ENCODE measurements around the gene GPRIN2. TPM values are rescaled to one million over a fixed set of nuclear protein-coding genes. Genes with fewer than 3 reads are reported as not detected.

GPRIN2 gene
- polyA plus RNA-seq, 2 donors, result 3.1 to 6.2 TPM

DNA sequence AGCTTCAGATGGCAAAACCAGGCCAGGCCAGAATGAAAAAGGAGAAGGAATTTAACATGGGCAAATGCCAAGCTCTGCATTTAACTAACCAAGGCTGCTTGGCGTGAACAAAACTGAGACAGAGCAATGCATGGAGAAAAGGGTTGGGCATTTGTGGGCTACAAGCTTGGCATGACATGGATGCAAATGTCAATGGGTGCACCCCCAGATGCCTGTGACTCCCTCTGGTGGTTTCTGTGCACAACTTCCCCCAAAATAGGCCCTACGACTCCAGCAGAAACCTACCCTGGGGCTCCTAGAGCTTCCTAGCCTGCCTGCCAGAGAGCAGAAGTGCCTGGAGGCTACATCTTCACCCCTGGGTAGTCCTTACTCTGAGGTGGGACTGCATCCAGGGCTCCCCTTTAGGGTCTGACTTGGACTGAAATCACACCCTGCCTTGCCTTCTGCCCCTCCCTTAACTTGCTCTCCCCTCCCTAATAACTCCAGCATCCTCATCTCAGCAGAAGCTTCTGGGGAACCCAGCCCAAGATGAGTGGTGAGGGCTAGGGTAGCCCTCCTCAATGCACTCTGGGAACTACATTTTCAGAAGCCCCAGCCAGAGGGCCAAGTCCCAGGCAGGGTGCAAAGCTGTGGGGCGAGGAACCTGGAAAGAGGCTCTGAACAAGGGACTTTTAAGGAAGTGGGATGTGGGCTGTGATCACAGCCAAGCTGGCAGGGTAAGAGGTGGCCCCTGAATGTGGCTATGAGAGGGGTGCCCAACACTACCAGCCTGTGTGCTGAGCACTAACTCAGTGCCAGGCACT lies 11.3 kb downstream of the GPRIN2 start:
- H3K36me3 ChIP-seq (ENCODE audit: control insufficient read depth in 2 of 2, insufficient read depth in 2 of 2, low read length in 1 of 2), result peaks cover 0 to 4% of the 10 kb centered on the region in 2 donors
- H3K4me1 ChIP-seq (ENCODE audit: control insufficient read depth in 2 of 2, insufficient read depth in 2 of 2, low read length in 1 of 2), result peaks cover 12 to 22% of the 10 kb centered on the region in 2 donors
- no peak overlapping the region for H3K4me3 ChIP-seq (ENCODE audit: low read depth in 1 of 2, low read length in 2 of 2)
- H3K27me3 ChIP-seq (ENCODE audit: control insufficient read depth in 1 of 2, insufficient read depth in 2 of 2, low read length in 2 of 2), result no peaks in the 10 kb centered on the region
- WGBS, 2 donors, result 54 to 56% methylated on average over 3 of the region's 3 CpGs
- peak overlapping the region in 1 of 2 donors; percentile 45 for H3K27ac ChIP-seq (ENCODE audit: low read depth in 2 of 2, low read length in 1 of 2)
- no peaks in the 10 kb centered on the region for H3K9me3 ChIP-seq (ENCODE audit: control insufficient read depth in 2 of 2, insufficient read depth in 1 of 2, low read depth in 1 of 2, low read length in 1 of 2)

DNA sequence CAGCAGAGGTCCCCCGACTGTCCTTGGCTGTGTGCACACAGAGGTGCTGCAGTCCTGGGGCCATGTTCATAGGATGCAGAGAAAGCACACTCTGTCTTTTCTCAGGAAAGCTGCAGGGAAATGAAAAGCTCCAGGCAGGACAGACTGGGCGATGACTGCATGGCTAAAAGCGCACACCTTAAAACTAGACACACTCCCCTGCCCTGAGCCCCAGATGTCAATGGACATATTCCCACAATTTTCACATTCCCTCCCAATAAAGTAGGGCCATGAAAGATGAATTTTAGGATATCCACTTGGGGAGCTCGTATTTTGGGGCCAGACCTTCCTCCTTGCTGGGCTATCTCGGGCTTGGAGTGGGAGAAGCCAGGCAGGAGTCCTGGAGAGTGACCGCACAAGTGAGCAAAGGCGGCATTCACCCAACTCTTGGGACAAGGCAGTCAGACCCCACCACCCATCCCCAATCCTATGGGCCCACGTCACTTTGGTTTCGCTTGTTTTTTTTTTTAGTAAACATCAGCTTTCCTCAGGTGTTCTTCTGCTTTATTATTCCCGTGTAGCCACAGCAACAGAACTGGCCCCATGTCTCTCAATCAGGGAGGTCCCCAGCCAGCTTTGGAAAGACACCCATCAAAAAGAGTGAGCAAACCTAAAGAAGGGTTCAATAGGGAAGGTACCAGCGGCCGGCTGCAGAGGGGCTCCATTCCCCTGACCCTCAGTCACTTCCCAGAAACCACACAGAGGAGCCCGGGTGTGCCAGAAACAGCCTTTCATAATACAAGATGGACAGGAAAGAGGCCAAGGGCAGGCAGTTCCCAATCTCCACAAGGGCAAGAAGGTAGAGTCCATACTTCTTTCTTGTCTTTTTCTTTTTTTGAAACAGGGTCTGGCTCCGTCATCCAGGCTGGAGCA lies 12.7 kb downstream of the GPRIN2 start:
- H3K4me1 ChIP-seq (ENCODE audit: control insufficient read depth in 2 of 2, insufficient read depth in 2 of 2, low read length in 1 of 2), result peaks cover 12 to 22% of the 10 kb centered on the region in 2 donors
- peak overlapping the region in 1 of 2 donors; percentile 45 for H3K27ac ChIP-seq (ENCODE audit: low read depth in 2 of 2, low read length in 1 of 2)
- H3K36me3 ChIP-seq (ENCODE audit: control insufficient read depth in 2 of 2, insufficient read depth in 2 of 2, low read length in 1 of 2), result no peaks in the 10 kb centered on the region
- no peaks in the 10 kb centered on the region for H3K9me3 ChIP-seq (ENCODE audit: control insufficient read depth in 2 of 2, insufficient read depth in 1 of 2, low read depth in 1 of 2, low read length in 1 of 2)
- 87% methylated on average over 14 of the region's 14 CpGs for WGBS, 2 donors
- no peaks in the 10 kb centered on the region for H3K27me3 ChIP-seq (ENCODE audit: control insufficient read depth in 1 of 2, insufficient read depth in 2 of 2, low read length in 2 of 2)
- no peak overlapping the region for H3K4me3 ChIP-seq (ENCODE audit: low read depth in 1 of 2, low read length in 2 of 2)

DNA sequence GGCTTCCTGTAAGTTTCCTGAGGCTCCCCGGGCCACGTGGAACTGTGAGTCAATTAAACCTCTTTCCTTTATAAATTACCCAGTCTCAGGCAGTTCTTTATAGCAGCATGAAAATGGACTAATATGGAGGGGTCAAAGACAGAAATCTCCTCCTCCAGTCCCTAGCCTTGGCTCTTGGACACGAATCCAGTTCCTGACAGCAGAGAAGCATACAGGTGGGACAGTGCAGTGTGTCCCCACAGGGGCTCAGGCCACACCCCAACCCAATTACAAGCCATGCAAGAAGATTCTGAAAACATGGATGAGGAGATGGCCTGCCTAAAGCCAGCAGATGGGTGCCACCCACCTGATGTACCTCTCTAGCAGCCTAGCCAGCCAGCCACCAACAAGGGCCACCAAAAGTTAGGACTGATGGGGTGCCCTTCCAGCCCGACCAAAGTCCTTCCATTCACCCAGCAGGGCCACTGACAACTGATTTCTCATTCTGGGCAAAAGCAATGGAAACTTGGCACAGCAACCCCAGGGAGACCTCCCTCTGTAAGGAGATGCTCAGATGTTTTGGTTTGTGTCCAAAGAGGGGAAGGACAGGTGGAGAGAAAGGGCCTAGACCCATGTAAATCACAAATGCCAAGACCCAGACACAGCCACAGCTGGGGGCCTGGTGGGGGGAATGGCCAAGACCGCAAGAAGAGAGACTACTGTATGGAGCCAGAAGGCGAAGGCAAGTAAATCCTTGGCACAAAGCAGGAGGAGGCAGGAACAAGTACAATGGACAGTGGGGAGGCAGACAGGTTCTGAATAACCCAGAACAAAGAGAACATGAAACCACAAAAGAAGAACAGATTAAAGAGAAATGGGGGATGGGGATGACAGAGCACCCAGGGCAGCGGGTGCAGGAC lies 13.6 kb downstream of the GPRIN2 start:
- WGBS, 2 donors, result 78 to 79% methylated on average over 7 of the region's 7 CpGs
- no peak overlapping the region for H3K4me3 ChIP-seq (ENCODE audit: low read depth in 1 of 2, low read length in 2 of 2)
- peaks cover 12 to 22% of the 10 kb centered on the region in 2 donors for H3K4me1 ChIP-seq (ENCODE audit: control insufficient read depth in 2 of 2, insufficient read depth in 2 of 2, low read length in 1 of 2)
- no peaks in the 10 kb centered on the region for H3K36me3 ChIP-seq (ENCODE audit: control insufficient read depth in 2 of 2, insufficient read depth in 2 of 2, low read length in 1 of 2)
- H3K9me3 ChIP-seq (ENCODE audit: control insufficient read depth in 2 of 2, insufficient read depth in 1 of 2, low read depth in 1 of 2, low read length in 1 of 2), result no peaks in the 10 kb centered on the region
- no peak overlapping the region for H3K27ac ChIP-seq (ENCODE audit: low read depth in 2 of 2, low read length in 1 of 2)
- H3K27me3 ChIP-seq (ENCODE audit: control insufficient read depth in 1 of 2, insufficient read depth in 2 of 2, low read length in 2 of 2), result no peaks in the 10 kb centered on the region

DNA sequence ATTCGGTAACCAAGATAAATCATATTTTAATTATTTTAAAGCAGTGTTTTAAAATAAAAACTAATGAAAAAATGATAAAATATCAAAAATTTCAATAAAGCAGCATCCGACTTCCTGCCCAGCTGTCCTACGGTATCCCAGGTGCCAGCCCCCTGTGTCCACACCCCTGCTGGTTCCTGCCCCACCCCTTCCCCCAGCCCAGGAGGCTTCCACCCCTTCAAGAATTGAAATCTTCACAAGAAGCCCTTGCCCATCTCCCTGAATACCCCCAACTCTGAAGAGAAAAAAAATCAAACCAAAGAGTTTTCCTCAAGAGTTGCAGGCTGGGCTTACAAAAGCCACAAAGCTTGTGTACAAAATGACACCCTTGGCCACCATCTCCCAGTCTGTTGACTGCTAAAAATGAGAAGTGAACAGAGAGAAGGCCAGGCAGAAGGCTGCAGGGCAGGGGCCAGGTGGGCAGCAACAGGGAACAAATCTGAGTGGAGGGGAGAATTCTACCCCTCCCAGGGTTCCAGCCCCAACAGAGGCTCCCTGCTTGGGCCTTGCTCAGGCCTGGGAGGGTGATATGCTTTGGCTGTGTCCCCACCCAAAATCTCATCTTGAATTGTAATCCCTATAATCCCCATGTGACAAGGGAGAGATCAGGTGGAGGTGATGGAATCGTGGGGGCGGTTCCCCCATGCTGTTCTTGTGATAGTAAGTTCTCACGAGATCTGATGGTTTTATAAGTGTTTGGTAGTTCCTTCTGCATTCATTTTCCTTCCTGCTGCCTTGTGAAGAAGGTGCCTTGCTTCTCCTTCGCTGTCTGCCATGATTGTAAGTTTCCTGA lies 14.5 kb downstream of the GPRIN2 start:
- Histone ChIP-seq H3K27ac (ENCODE audit: low read depth in 2 of 2, low read length in 1 of 2) (no peak overlapping the region), H3K9me3 (ENCODE audit: control insufficient read depth in 2 of 2, insufficient read depth in 1 of 2, low read depth in 1 of 2, low read length in 1 of 2) (no peaks in the 10 kb centered on the region), H3K36me3 (ENCODE audit: control insufficient read depth in 2 of 2, insufficient read depth in 2 of 2, low read length in 1 of 2) (no peaks in the 10 kb centered on the region), H3K4me3 (ENCODE audit: low read depth in 1 of 2, low read length in 2 of 2) (no peak overlapping the region), H3K27me3 (ENCODE audit: control insufficient read depth in 1 of 2, insufficient read depth in 2 of 2, low read length in 2 of 2) (no peaks in the 10 kb centered on the region), H3K4me1 (ENCODE audit: control insufficient read depth in 2 of 2, insufficient read depth in 2 of 2, low read length in 1 of 2) (peaks cover 12 to 17% of the 10 kb centered on the region in 2 donors)
- 74 to 79% methylated on average over 7 of the region's 7 CpGs for WGBS, 2 donors

DNA sequence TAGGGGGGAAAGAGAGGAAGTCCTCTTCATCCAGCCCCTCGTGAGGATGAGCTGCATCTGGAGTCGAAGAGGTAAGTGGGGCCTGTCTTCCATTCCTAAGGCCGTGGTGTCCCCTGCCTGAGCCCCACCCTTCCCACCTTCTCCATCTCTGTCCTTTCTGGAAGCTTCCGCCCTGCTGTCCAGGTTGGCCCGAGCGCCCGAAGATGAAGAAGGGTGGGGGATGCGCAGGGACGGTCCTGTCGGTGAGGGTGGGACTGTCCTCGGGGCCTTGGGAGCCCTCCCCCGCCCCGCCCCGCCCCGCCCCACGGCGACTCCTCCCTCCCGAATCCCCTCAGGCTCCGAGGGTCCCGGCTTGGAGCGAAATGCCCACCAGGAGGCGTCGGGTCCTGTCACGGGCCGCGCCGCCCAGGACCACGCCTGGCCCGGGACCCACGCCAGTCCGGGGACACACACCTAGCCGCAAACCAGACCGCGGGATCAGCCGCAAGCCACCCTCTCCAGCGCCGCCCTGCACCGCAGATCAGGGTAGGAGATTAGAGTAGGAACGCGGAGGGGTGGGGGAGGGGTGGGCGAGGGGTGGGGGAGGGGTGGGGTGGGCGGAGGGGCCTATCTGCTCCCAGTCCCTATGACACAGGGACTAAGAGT lies 15.3 kb downstream of the GPRIN2 start:
- WGBS, 2 donors, result 11 to 12% methylated on average over 37 to 42 of the region's 42 CpGs
- Histone ChIP-seq H3K36me3 (ENCODE audit: control insufficient read depth in 2 of 2, insufficient read depth in 2 of 2, low read length in 1 of 2) (no peaks in the 10 kb centered on the region), H3K27ac (ENCODE audit: low read depth in 2 of 2, low read length in 1 of 2) (no peak overlapping the region), H3K4me3 (ENCODE audit: low read depth in 1 of 2, low read length in 2 of 2) (peak overlapping the region in 1 of 2 donors; percentile 16), H3K4me1 (ENCODE audit: control insufficient read depth in 2 of 2, insufficient read depth in 2 of 2, low read length in 1 of 2) (peaks cover 12 to 13% of the 10 kb centered on the region in 2 donors), H3K27me3 (ENCODE audit: control insufficient read depth in 1 of 2, insufficient read depth in 2 of 2, low read length in 2 of 2) (no peaks in the 10 kb centered on the region), H3K9me3 (ENCODE audit: control insufficient read depth in 2 of 2, insufficient read depth in 1 of 2, low read depth in 1 of 2, low read length in 1 of 2) (no peaks in the 10 kb centered on the region)

DNA sequence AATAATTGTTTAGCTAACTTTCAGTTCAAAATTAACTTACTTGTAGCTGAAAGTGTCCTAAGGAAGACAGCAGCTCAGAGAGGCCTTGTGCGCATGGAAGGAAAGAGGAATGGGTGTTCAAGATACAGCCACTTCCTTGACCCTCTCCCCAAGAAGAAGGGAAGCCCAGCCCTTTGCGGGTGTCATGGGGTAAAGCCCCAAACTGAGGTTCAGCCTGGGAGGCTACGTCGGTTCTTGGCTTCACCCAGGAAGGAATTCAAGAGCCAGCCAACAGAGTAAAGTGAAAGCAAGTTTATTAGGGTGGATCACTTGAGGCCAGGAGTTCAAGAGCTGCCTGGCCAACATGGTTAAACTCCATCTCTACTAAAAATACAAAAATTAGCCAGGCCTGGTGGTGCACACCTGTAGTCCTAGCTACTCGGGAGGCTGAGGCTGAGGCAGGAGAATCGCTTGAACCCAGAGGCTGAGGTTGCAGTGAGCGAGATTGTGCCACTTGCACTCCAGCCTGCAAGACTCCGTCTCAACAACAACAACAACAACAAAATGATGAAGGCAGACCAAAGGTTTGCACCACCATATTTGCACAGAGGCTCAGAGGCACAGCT lies 15.9 kb downstream of the GPRIN2 start:
- no peak overlapping the region for H3K4me3 ChIP-seq (ENCODE audit: low read depth in 1 of 2, low read length in 2 of 2)
- H3K9me3 ChIP-seq (ENCODE audit: control insufficient read depth in 2 of 2, insufficient read depth in 1 of 2, low read depth in 1 of 2, low read length in 1 of 2), result no peaks in the 10 kb centered on the region
- no peaks in the 10 kb centered on the region for H3K36me3 ChIP-seq (ENCODE audit: control insufficient read depth in 2 of 2, insufficient read depth in 2 of 2, low read length in 1 of 2)
- H3K27me3 ChIP-seq (ENCODE audit: control insufficient read depth in 1 of 2, insufficient read depth in 2 of 2, low read length in 2 of 2), result no peaks in the 10 kb centered on the region
- H3K27ac ChIP-seq (ENCODE audit: low read depth in 2 of 2, low read length in 1 of 2), result peak overlapping the region in 1 of 2 donors; percentile 28
- peaks cover 12 to 13% of the 10 kb centered on the region in 2 donors for H3K4me1 ChIP-seq (ENCODE audit: control insufficient read depth in 2 of 2, insufficient read depth in 2 of 2, low read length in 1 of 2)
- WGBS, 2 donors, result 89 to 91% methylated on average over 8 of the region's 8 CpGs

DNA sequence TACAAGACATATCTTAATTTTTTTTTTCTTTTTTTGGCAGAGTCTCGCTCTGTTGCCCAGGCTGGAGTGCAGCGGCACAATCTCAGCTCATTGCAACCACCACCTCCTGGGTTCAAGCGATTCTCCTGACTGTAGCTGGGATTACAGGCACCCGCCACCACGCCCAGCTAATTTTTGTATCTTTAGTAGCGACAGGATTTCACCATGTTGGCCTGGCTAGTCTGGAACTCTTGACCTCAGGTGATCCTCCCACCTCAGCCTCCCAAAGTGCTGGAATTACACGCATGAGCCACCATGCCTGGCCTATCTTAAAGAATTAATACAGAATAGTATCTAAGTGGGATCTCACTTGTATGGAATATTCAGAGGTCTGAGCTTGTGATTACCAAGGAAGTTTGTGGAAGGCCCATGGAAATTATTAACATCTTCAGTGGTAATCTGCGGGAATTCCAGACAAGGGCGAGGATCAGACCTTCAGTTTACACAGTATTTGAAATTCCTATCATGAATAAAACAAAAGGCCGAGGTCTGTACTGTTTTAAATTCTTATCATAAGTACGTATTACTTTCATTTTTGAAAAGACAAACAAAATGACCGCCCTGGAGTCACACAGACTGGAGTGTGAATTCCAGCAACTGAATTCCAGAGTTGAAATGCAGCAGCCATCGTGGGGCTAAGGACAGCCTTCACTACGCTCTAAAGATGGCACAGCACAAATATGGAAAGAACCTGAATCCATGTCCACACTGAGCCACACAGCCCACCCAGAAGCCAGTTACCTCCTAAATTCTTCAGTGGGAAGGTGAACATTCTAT lies 16.7 kb downstream of the GPRIN2 start:
- 67 to 77% methylated on average over 14 of the region's 14 CpGs for WGBS, 2 donors
- H3K4me1 ChIP-seq (ENCODE audit: control insufficient read depth in 2 of 2, insufficient read depth in 2 of 2, low read length in 1 of 2), result peaks cover 8 to 9% of the 10 kb centered on the region in 2 donors
- no peaks in the 10 kb centered on the region for H3K9me3 ChIP-seq (ENCODE audit: control insufficient read depth in 2 of 2, insufficient read depth in 1 of 2, low read depth in 1 of 2, low read length in 1 of 2)
- H3K27me3 ChIP-seq (ENCODE audit: control insufficient read depth in 1 of 2, insufficient read depth in 2 of 2, low read length in 2 of 2), result no peaks in the 10 kb centered on the region
- peak overlapping the region in 1 of 2 donors; percentile 28 for H3K27ac ChIP-seq (ENCODE audit: low read depth in 2 of 2, low read length in 1 of 2)
- H3K36me3 ChIP-seq (ENCODE audit: control insufficient read depth in 2 of 2, insufficient read depth in 2 of 2, low read length in 1 of 2), result no peaks in the 10 kb centered on the region
- H3K4me3 ChIP-seq (ENCODE audit: low read depth in 1 of 2, low read length in 2 of 2), result no peak overlapping the region
